C4-2B (cell line): ENCODE data around the gene RPS6KB2.

Source experiments
- CTCF ChIP-seq: fragments of 450-650 bp; conservative IDR thresholded peaks from 2 replicates; pipeline ENCODE4 v1.5.1; 2017; ENCODE audit warnings: mild to moderate bottlenecking
- ZFX ChIP-seq: fragments of 450-650 bp; IDR thresholded peaks from 2 replicates; pipeline ENCODE4 v1.6.1; 2017

GRCh38 chr11:67482827-67483798 lies 54.8 kb downstream of the RPS6KB2 start, which contains the start of gene AIP:
- TF ChIP-seq CTCF (no peak), ZFX (no peak)
